ENCODE results near the gene RASGRP1.

DNA sequence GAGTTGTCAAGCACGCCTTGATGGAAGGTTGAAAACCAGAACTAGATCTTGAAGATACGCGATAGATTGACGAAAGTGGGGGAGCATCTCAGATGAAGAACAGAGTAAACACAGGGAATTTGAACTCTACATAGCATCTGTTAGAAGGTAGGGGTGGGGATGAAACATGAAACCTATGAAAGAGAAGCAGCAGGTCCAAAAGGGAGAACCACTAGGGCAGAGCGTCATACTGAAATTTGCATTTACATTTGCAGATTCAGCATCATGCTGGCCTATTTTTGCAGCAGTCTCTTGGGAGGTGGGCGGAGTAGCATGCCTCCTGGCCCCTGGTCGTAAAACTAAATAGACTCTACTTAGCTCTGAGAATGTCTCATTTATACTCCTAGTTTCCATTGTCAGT lies 46.1 kb upstream of the RASGRP1 start:
- no peak for TF ChIP-seq TAF1 (IDR thresholded peaks at IDR 0.05; ENCODE audit: borderline replicate concordance, low read depth, low read length)
- no peak for TF ChIP-seq CTCF (IDR thresholded peaks at IDR 0.05)
- no peak for TF ChIP-seq EZH2phosphoT487 (IDR thresholded peaks at IDR 0.05; ENCODE audit: borderline replicate concordance, low read depth)
- no peak for TF ChIP-seq GATA2 (CRISPR knock-in tag; IDR thresholded peaks at IDR 0.05)
- no peak for TF ChIP-seq TEAD4 (IDR thresholded peaks at IDR 0.05; ENCODE audit: borderline replicate concordance, insufficient read depth)
- TF ChIP-seq RAD21 (IDR thresholded peaks at IDR 0.05; ENCODE audit: low read length) = no peak
- no peak for TF ChIP-seq RCOR1 (IDR thresholded peaks at IDR 0.05; ENCODE audit: low read length)
- no peak for TF ChIP-seq MAX (IDR thresholded peaks at IDR 0.05; ENCODE audit: low read depth)
- TF ChIP-seq SIN3A (IDR thresholded peaks at IDR 0.05; ENCODE audit: borderline replicate concordance, low read depth, low read length) = no peak
- no peak for TF ChIP-seq ELF1 (IDR thresholded peaks at IDR 0.05)

Measured in SK-N-SH (cell line).